Karpas-422 (cell line): Measurements from ENCODE around the gene TMEM91. TPM values are rescaled to one million over a fixed set of nuclear protein-coding genes. Genes with fewer than 3 reads are reported as not detected.

ENCODE experiments used
- DNase-seq: peaks from one replicate; pipeline ENCODE4 v3.0.0-alpha.2; 2015
- H2AFZ ChIP-seq: fragments of 200-600 bp; sonication (generic); 2 replicates; pipeline ENCODE4 v1.6.1; 2014; ENCODE audit warnings: antibody characterized with exemption, low read length, mixed read lengths
- H3K27ac ChIP-seq: fragments of 200-600 bp; sonication (generic); 2 replicates; pipeline ENCODE4 v1.5.1; 2014; ENCODE audit warnings: mild to moderate bottlenecking, low read length, moderate library complexity
- H3K27me3 ChIP-seq: fragments of 200-600 bp; sonication (generic); 2 replicates; pipeline ENCODE4 v1.6.1; 2014; ENCODE audit warnings: low read length, mixed read lengths
- H3K36me3 ChIP-seq: fragments of 200-600 bp; sonication (generic); 2 replicates; pipeline ENCODE4 v1.6.1; 2014; ENCODE audit warnings: low read length, mixed read lengths; ENCODE audit not compliant: insufficient read depth
- H3K4me1 ChIP-seq: fragments of 200-600 bp; sonication (generic); 2 replicates; pipeline ENCODE4 v1.6.1; 2014; ENCODE audit warnings: mild to moderate bottlenecking, low read length, mixed read lengths
- H3K4me2 ChIP-seq: fragments of 200-600 bp; sonication (generic); 2 replicates; pipeline ENCODE4 v1.6.1; 2014; ENCODE audit warnings: low read length, low read depth, mild to moderate bottlenecking; ENCODE audit not compliant: poor library complexity, severe bottlenecking
- H3K4me3 ChIP-seq: fragments of 200-600 bp; sonication (generic); 2 replicates; pipeline ENCODE4 v1.5.1; 2014; ENCODE audit warnings: mild to moderate bottlenecking, antibody characterized with exemption, low read length, mixed read lengths
- H3K79me2 ChIP-seq: fragments of 200-600 bp; sonication (generic); 2 replicates; pipeline ENCODE4 v1.6.1; 2014; ENCODE audit warnings: mild to moderate bottlenecking, low read length, mixed read lengths
- H3K9ac ChIP-seq: fragments of 200-600 bp; sonication (generic); 2 replicates; pipeline ENCODE4 v1.6.0; 2014; ENCODE audit warnings: low read length
- H3K9me2 ChIP-seq: fragments of 200-600 bp; sonication (generic), shearing (Covaris generic); replicated peaks from 2 replicates; pipeline ENCODE4 v1.6.0; 2014; ENCODE audit warnings: mild to moderate bottlenecking, low read length, moderate library complexity; ENCODE audit not compliant: insufficient read depth
- H3K9me3 ChIP-seq: fragments of 300-700, 200-600 bp; sonication (generic); 2 replicates; pipeline ENCODE4 v1.6.1; 2014; ENCODE audit warnings: low read length, mixed read lengths
- H4K20me1 ChIP-seq: fragments of 200-600 bp; sonication (generic); 2 replicates; pipeline ENCODE4 v1.6.1; 2014; ENCODE audit warnings: mild to moderate bottlenecking, antibody characterized with exemption, low read length, low read depth; ENCODE audit not compliant: insufficient read depth
- total RNA-seq: library from RNA; depleted of rRNA; stranded (reverse); fragments of >200 nt; shearing (Covaris generic); gene quantifications from 2 replicates; pipeline ENCODE4 v1.2.3, GENCODE V29; 2014; ENCODE audit warnings: low replicate concordance

The TMEM91 gene
- total RNA-seq, 1 experiment from 2014 or later, result 1.3 TPM

- peak overlapping the region; percentile 95 for H3K4me3 ChIP-seq
Measured at GRCh38 chr19:41350735-41351338, 25.5 kb upstream of the TMEM91 start.

GRCh38 chr19:41351339-41352245 lies 24.7 kb upstream of the TMEM91 start:
- DNase-seq, result peak; percentile 84
- Histone ChIP-seq H3K9ac (peak overlapping the region; percentile 95), H3K4me1 (peaks cover 20% of the 10 kb centered on the region), H3K79me2 (peaks cover 63% of the 10 kb centered on the region), H3K27ac (peak overlapping the region; percentile 72), H4K20me1 (peaks cover 24% of the 10 kb centered on the region), H3K4me3 (peak overlapping the region; percentile 95), H3K27me3 (no peaks in the 10 kb centered on the region), H2AFZ (no peak overlapping the region; the same call in 1 of the 2 replicates), H3K9me3 (no peaks in the 10 kb centered on the region), H3K4me2 (peak overlapping the region; percentile 84), H3K9me2 (no peaks in the 10 kb centered on the region), H3K36me3 (peaks cover 19% of the 10 kb centered on the region; the same call in 1 of the 2 replicates)

More at GRCh38 chr19:41350735-41351338, 25.5 kb upstream of the TMEM91 start:
- H3K9me3 ChIP-seq, result no peaks in the 10 kb centered on the region
- peaks cover 23% of the 10 kb centered on the region; the same call in 1 of the 2 replicates for H3K36me3 ChIP-seq
- H3K9me2 ChIP-seq, result no peaks in the 10 kb centered on the region
- peaks cover 70% of the 10 kb centered on the region for H3K79me2 ChIP-seq
- H3K27me3 ChIP-seq, result no peaks in the 10 kb centered on the region
- no peak for DNase-seq
- peaks cover 20% of the 10 kb centered on the region for H3K4me1 ChIP-seq
- peaks cover 24% of the 10 kb centered on the region for H4K20me1 ChIP-seq
- H3K4me2 ChIP-seq, result peak overlapping the region; percentile 84
- H3K27ac ChIP-seq, result peak overlapping the region; percentile 72; the same call in 1 of the 2 replicates
- peak overlapping the region; percentile 95 for H3K9ac ChIP-seq
- no peak overlapping the region for H2AFZ ChIP-seq

GRCh38 chr19:41352279-41352608 lies 24.1 kb upstream of the TMEM91 start:
- Histone ChIP-seq H3K27me3 (no peaks in the 10 kb centered on the region), H3K4me1 (peaks cover 20% of the 10 kb centered on the region), H3K79me2 (peaks cover 63% of the 10 kb centered on the region), H3K27ac (peak overlapping the region; percentile 72), H3K9me2 (no peaks in the 10 kb centered on the region), H3K9ac (peak overlapping the region; percentile 95), H2AFZ (no peak overlapping the region), H3K4me2 (peak overlapping the region; percentile 84), H4K20me1 (peaks cover 24% of the 10 kb centered on the region), H3K36me3 (peaks cover 18% of the 10 kb centered on the region; the same call in 1 of the 2 replicates), H3K4me3 (peak overlapping the region; percentile 95), H3K9me3 (no peaks in the 10 kb centered on the region)
- peak; percentile 42 for DNase-seq

- Histone ChIP-seq H3K9ac (peak overlapping the region; percentile 95), H2AFZ (peak overlapping the region; percentile 16; the same call in 1 of the 2 replicates), H3K4me3 (peak overlapping the region; percentile 95), H3K36me3 (peaks cover 17% of the 10 kb centered on the region; the same call in 1 of the 2 replicates), H3K9me3 (no peaks in the 10 kb centered on the region), H3K4me2 (peak overlapping the region; percentile 84), H4K20me1 (peaks cover 24% of the 10 kb centered on the region), H3K27ac (peak overlapping the region; percentile 72), H3K79me2 (peaks cover 61% of the 10 kb centered on the region), H3K4me1 (peaks cover 20% of the 10 kb centered on the region), H3K27me3 (no peaks in the 10 kb centered on the region), H3K9me2 (no peaks in the 10 kb centered on the region)
- DNase-seq, result peak; percentile 88
Measured at GRCh38 chr19:41352609-41353465, 23.5 kb upstream of the TMEM91 start.

GRCh38 chr19:41353466-41354342 lies 22.6 kb upstream of the TMEM91 start, which contains the start of gene TGFB1:
Gene TGFB1, minus strand, starts transcription at chr19:41353922. Its CDS starts 878 bp downstream, at chr19:41353044.
- peaks cover 13% of the 10 kb centered on the region; the same call in 1 of the 2 replicates for H3K36me3 ChIP-seq
- no peaks in the 10 kb centered on the region for H3K27me3 ChIP-seq
- H2AFZ ChIP-seq, result peak within 1 kb of the TSS; percentile 16; the same call in 1 of the 2 replicates
- peaks cover 20% of the 10 kb centered on the region for H3K4me1 ChIP-seq
- H3K4me3 ChIP-seq, result peak within 1 kb of the TSS; percentile 95
- peaks cover 56% of the 10 kb centered on the region for H3K79me2 ChIP-seq
- peak; percentile 96 for DNase-seq
- H3K4me2 ChIP-seq, result peak within 1 kb of the TSS; percentile 84
- H4K20me1 ChIP-seq, result peaks cover 24% of the 10 kb centered on the region
- H3K9me2 ChIP-seq, result no peaks in the 10 kb centered on the region
- H3K9me3 ChIP-seq, result no peaks in the 10 kb centered on the region
- peak within 1 kb of the TSS; percentile 95 for H3K9ac ChIP-seq
- peak within 1 kb of the TSS; percentile 72 for H3K27ac ChIP-seq

GRCh38 chr19:41354343-41354953 lies 21.9 kb upstream of the TMEM91 start:
- Histone ChIP-seq H3K79me2 (peaks cover 49% of the 10 kb centered on the region), H3K27ac (no peak overlapping the region), H3K9me3 (no peaks in the 10 kb centered on the region), H3K4me2 (peak overlapping the region; percentile 84), H2AFZ (no peak overlapping the region), H3K4me3 (peak overlapping the region; percentile 95), H3K9ac (peak overlapping the region; percentile 95), H3K36me3 (peaks cover 7% of the 10 kb centered on the region; the same call in 1 of the 2 replicates), H3K9me2 (no peaks in the 10 kb centered on the region), H4K20me1 (peaks cover 18% of the 10 kb centered on the region), H3K27me3 (no peaks in the 10 kb centered on the region), H3K4me1 (peaks cover 20% of the 10 kb centered on the region)
- no peak for DNase-seq

DNA sequence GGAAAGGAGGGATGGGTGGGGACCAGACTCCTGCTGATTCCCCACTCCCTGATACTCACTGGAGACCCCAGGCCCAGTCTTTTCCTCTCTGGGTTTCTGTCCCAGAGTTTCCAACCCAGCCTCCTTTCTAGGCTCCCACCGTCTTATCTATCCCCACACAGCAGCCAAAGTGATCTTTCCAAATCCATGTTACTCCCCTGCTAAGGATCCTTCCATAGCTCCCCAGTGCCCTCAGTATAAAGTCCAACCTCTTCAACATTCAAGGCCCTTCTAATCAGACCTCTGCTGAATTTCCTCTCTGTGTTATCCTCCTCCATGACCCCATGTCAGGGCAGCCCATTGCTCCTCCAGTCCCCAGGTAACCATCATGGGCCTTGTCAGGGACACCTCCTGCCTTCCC lies 21.3 kb upstream of the TMEM91 start:
- Histone ChIP-seq H3K27ac (no peak overlapping the region), H3K9me2 (no peaks in the 10 kb centered on the region), H3K27me3 (no peaks in the 10 kb centered on the region), H3K9ac (no peak overlapping the region), H2AFZ (no peak overlapping the region), H3K4me2 (no peak overlapping the region), H3K36me3 (peaks cover 3% of the 10 kb centered on the region; the same call in 1 of the 2 replicates), H3K9me3 (no peaks in the 10 kb centered on the region), H3K79me2 (peaks cover 43% of the 10 kb centered on the region), H3K4me1 (peaks cover 20% of the 10 kb centered on the region), H3K4me3 (no peak overlapping the region), H4K20me1 (peaks cover 13% of the 10 kb centered on the region)
- no peak for DNase-seq
